IMR-90 (cell line): ENCODE measurements around the gene EPC1. TPM values are rescaled to one million over a fixed set of nuclear protein-coding genes. Genes with fewer than 3 reads are reported as not detected.

Experiments
- ATAC-seq: fragments of 200-7000 bp; cut with Tn5 transposase; 2 replicates; pipeline ENCODE4 v1.9.1; 2020; ENCODE audit warnings: low read depth, mild to moderate bottlenecking, moderate library complexity
- BruUV-seq: library from RNA; stranded (reverse); fragments of 400-500 nt; replicated peaks from 2 replicates; lab custom pipeline; 2021; lab: Mats Ljungman, UMichigan
- CTCF ChIA-PET: fragments of 300-600 bp; formaldehyde crosslinking; extraction: SDS; loops from one replicate; lab custom pipeline; 2021; ENCODE audit warnings: antibody characterized with exemption; lab: Yijun Ruan, JAX
- POLR2A ChIA-PET: fragments of 300-600 bp; sonication (Branson Sonifier 250); formaldehyde crosslinking; loops from one replicate; lab custom pipeline; 2022; ENCODE audit warnings: antibody characterized with exemption; ENCODE audit not compliant: unreplicated experiment; lab: Charles Lee
- DNase-seq: peaks from one replicate; pipeline ENCODE4 v3.0.0; 2013
- H2AFZ ChIP-seq: replicated peaks from 2 replicates; pipeline ENCODE3; 2013; ENCODE audit warnings: low read length, mild to moderate bottlenecking; ENCODE audit not compliant: poor library complexity
- H2AK5ac ChIP-seq: 2 replicates; pipeline ENCODE4 v1.6.1; 2013; ENCODE audit warnings: low read depth, low read length, inconsistent platforms
- H2AK9ac ChIP-seq: replicated peaks from 2 replicates; pipeline ENCODE3; 2013; ENCODE audit warnings: mild to moderate bottlenecking, low read depth, low read length, moderate library complexity; ENCODE audit not compliant: poor library complexity
- H2BK120ac ChIP-seq: 2 replicates; pipeline ENCODE4 v1.6.1; 2013; ENCODE audit warnings: low read depth, low read length, inconsistent platforms
- H2BK15ac ChIP-seq: 3 replicates; pipeline ENCODE4 v1.6.1; 2013; ENCODE audit warnings: low read depth, low read length, inconsistent platforms
- H2BK20ac ChIP-seq: 2 replicates; pipeline ENCODE4 v1.6.1; 2013; ENCODE audit warnings: low read depth, mild to moderate bottlenecking, inconsistent platforms, low read length, moderate library complexity
- H2BK5ac ChIP-seq: 2 replicates; pipeline ENCODE4 v1.6.1; 2013; ENCODE audit warnings: mild to moderate bottlenecking, low read depth, low read length, inconsistent platforms; ENCODE audit not compliant: poor library complexity, severe bottlenecking
- H3K14ac ChIP-seq: replicated peaks from 2 replicates; pipeline ENCODE4 v1.6.1; 2013; ENCODE audit warnings: low read depth, low read length, inconsistent platforms
- H3K18ac ChIP-seq: 2 replicates; pipeline ENCODE4 v1.6.1; 2013; ENCODE audit warnings: low read depth, low read length, control low read depth
- H3K23ac ChIP-seq: 2 replicates; pipeline ENCODE4 v1.6.1; 2013; ENCODE audit warnings: low read depth, low read length, inconsistent platforms
- H3K27ac ChIP-seq: 2 replicates; pipeline ENCODE4 v1.5.1; 2013; ENCODE audit warnings: mild to moderate bottlenecking, control low read depth, low read length; ENCODE audit not compliant: insufficient read depth
- H3K27me3 ChIP-seq: 2 replicates; pipeline ENCODE4 v1.6.1; 2013; ENCODE audit warnings: low read length; ENCODE audit not compliant: control insufficient read depth, insufficient read depth
- H3K36me3 ChIP-seq: 2 replicates; pipeline ENCODE4 v1.6.1; 2013; ENCODE audit warnings: low read length, mixed read lengths; ENCODE audit not compliant: control insufficient read depth, insufficient read depth
- H3K4ac ChIP-seq: 2 replicates; pipeline ENCODE4 v1.6.1; 2013; ENCODE audit warnings: low read depth, low read length, inconsistent platforms
- H3K4me1 ChIP-seq: 2 replicates; pipeline ENCODE4 v1.6.1; 2013; ENCODE audit warnings: low read length, mixed read lengths; ENCODE audit not compliant: control insufficient read depth, insufficient read depth
- H3K4me2 ChIP-seq: 2 replicates; pipeline ENCODE4 v1.6.1; 2013; ENCODE audit warnings: low read depth, mild to moderate bottlenecking, control low read depth, low read length, moderate library complexity
- H3K4me3 ChIP-seq: 2 replicates; pipeline ENCODE4 v1.5.1; 2013; ENCODE audit warnings: low read depth, mild to moderate bottlenecking, control low read depth, low read length, moderate library complexity; ENCODE audit not compliant: insufficient read depth
- H3K56ac ChIP-seq: 2 replicates; pipeline ENCODE4 v1.6.1; 2013; ENCODE audit warnings: low read length, inconsistent platforms; ENCODE audit not compliant: insufficient read depth; ENCODE audit errors: extremely low read depth
- H3K79me1 ChIP-seq, 2 experiments: 2 replicates each; pipeline ENCODE4 v1.6.1; 2013; ENCODE audit warnings: low read length in 2 of 2, inconsistent platforms in 1 of 2, low read depth in 1 of 2
- H3K9ac ChIP-seq: 2 replicates; pipeline ENCODE4 v1.6.1; 2013; ENCODE audit warnings: low read depth, low read length, control low read depth
- H3K9me1 ChIP-seq: 2 replicates; pipeline ENCODE4 v1.6.1; 2013; ENCODE audit warnings: low read length, inconsistent platforms; ENCODE audit not compliant: insufficient read depth
- H3K9me3 ChIP-seq: 2 replicates; pipeline ENCODE4 v1.6.1; 2013; ENCODE audit warnings: low read length; ENCODE audit not compliant: control insufficient read depth, insufficient read depth
- H4K20me1 ChIP-seq: 2 replicates; pipeline ENCODE4 v1.6.1; 2013; ENCODE audit warnings: low read length, inconsistent platforms; ENCODE audit not compliant: insufficient read depth
- H4K5ac ChIP-seq: 2 replicates; pipeline ENCODE4 v1.6.1; 2013; ENCODE audit warnings: mild to moderate bottlenecking, low read depth, low read length, control low read depth
- H4K8ac ChIP-seq, 2 experiments: 2 replicates each; pipeline ENCODE4 v1.6.1; 2013; ENCODE audit warnings: low read depth in 2 of 2, low read length in 2 of 2, control low read depth in 1 of 2, inconsistent platforms in 1 of 2
- H4K91ac ChIP-seq: 2 replicates; pipeline ENCODE4 v1.6.1; 2013; ENCODE audit warnings: low read depth, low read length, inconsistent platforms; ENCODE audit not compliant: insufficient read depth
- BHLHE40 ChIP-seq: fragments of 150-350 bp; IDR thresholded peaks from 2 replicates; pipeline ENCODE4 v1.6.1; 2016; ENCODE audit warnings: mild to moderate bottlenecking, low read depth, low read length
- CEBPB ChIP-seq: IDR thresholded peaks from 2 replicates; pipeline ENCODE4 v1.6.1; 2012; ENCODE audit warnings: low read depth, low read length, improper control_type of control experiment
- CTCF ChIP-seq: conservative IDR thresholded peaks from 2 replicates; pipeline ENCODE4 v1.5.1; 2012; ENCODE audit warnings: mild to moderate bottlenecking, low read depth, low read length, improper control_type of control experiment
- ELK1 ChIP-seq: fragments of 150-350 bp; IDR thresholded peaks from 2 replicates; pipeline ENCODE4 v1.6.1; 2016; ENCODE audit warnings: low read depth, mild to moderate bottlenecking, low read length, moderate library complexity, borderline replicate concordance
- MAZ ChIP-seq: IDR thresholded peaks from 2 replicates; pipeline ENCODE4 v1.6.1; 2012; ENCODE audit warnings: low read depth, mild to moderate bottlenecking, low read length, improper control_type of control experiment, moderate library complexity, borderline replicate concordance
- MXI1 ChIP-seq: IDR thresholded peaks from 2 replicates; pipeline ENCODE4 v1.6.1; 2012; ENCODE audit warnings: low read depth, mild to moderate bottlenecking, low read length, moderate library complexity, borderline replicate concordance
- RAD21 ChIP-seq: IDR thresholded peaks from 2 replicates; pipeline ENCODE4 v1.6.1; 2012; ENCODE audit warnings: low read length, improper control_type of control experiment
- RCOR1 ChIP-seq: IDR thresholded peaks from 2 replicates; pipeline ENCODE4 v1.6.1; 2012; ENCODE audit warnings: mild to moderate bottlenecking, low read length, improper control_type of control experiment; ENCODE audit not compliant: insufficient replicate concordance
- SMC3 ChIP-seq: fragments of 150-350 bp; IDR thresholded peaks from 2 replicates; pipeline ENCODE4 v1.6.1; 2016; ENCODE audit warnings: low read depth, mild to moderate bottlenecking, antibody characterized with exemption, low read length, moderate library complexity
- USF2 ChIP-seq: fragments of 150-350 bp; IDR thresholded peaks from 2 replicates; pipeline ENCODE4 v1.6.1; 2017; ENCODE audit warnings: mild to moderate bottlenecking, antibody characterized with exemption, low read length, low read depth
- WGBS, 2 experiments: methylation state at CpG; one replicate each; pipeline versions ENCODE4 v1.1.5 to v1.1.7; 2013; ENCODE audit warnings: missing lambda C conversion rate in 2 of 2; ENCODE audit not compliant: insufficient read length in 1 of 2; ENCODE audit errors: extremely low coverage in 2 of 2; 5-methylcytosine and 5-hydroxymethylcytosine counted together
- dilution Hi-C: fragments of 300-500 bp; cut with HindIII; formaldehyde crosslinking; loops from one replicate; pipeline ENCODE4 v1.14.3; 2018; ENCODE audit warnings: low sequenced_read_pairs; ENCODE audit not compliant: unreplicated experiment
- in situ Hi-C: fragments of 300-500 bp; cut with MboI; formaldehyde crosslinking; loops from 3 replicates; pipeline ENCODE4 v1.14.3; 2019; ENCODE audit warnings: low sequenced_read_pairs, inconsistent platforms, mixed read lengths
- intact Hi-C: fragments of 100-400 bp; cut with micrococcal nuclease; formaldehyde crosslinking; loops from 2 replicates; pipeline ENCODE4 v1.10.0; 2022
- polyA plus RNA-seq, 3 experiments: library from polyadenylated mRNA; depleted of rRNA; stranded (reverse); fragments of >200 nt; gene quantifications; 2 replicates each; pipeline ENCODE4 v1.2.3, GENCODE V29; 2012; ENCODE audit warnings: low replicate concordance in 1 of 3
- total RNA-seq: library from RNA; depleted of rRNA; stranded (reverse); fragments of >200 nt; gene quantifications from 2 replicates; pipeline ENCODE4 v1.2.3, GENCODE V29; 2012

EPC1 gene
- total and polyA plus RNA-seq, 2 of the 4 experiments (the other 2 are of a cell fraction): 21.9 to 23.5 TPM

GRCh38 chr10:32346134-32346550 lies 816 bp downstream of the EPC1 start:
- no TSS peak for BruUV-seq
- intact Hi-C loops (loop anchor here (1.0 to 10.0 kb wide), 5 partner anchors 74 to 659 kb away; no protein-coding TSS in a partner anchor), dilution Hi-C loops (no loop called here), in situ Hi-C loops (no loop called here)
- ChIA-PET CTCF (interaction anchor here (0.6 to 1.8 kb wide), 11 partner anchors 8 to 663 kb away, joined by 3 to 9 read pairs (median 3); no protein-coding TSS in a partner anchor), POLR2A (no interaction called here)
- Histone ChIP-seq H4K20me1 (peaks cover 43% of the 10 kb centered on the region), H2AK5ac (peak overlapping the region; percentile 100; the same call in 1 of the 2 replicates), H4K91ac (peak overlapping the region; percentile 100; the same call in 1 of the 2 replicates), H4K5ac (no peak overlapping the region; the same call in 1 of the 2 replicates), H3K23ac (peak overlapping the region; percentile 70; the same call in 1 of the 2 replicates), H3K9me3 (no peaks in the 10 kb centered on the region), H3K4me2 (peak overlapping the region; percentile 95), H3K4me1 (no peaks in the 10 kb centered on the region; the same call in 1 of the 2 replicates), H2BK120ac (0 out of 2 replicates have a peak overlapping the region, but pooled peaks have one; percentile 8), H4K8ac (peak overlapping the region; percentile 100; a peak in 2 of 4 replicates), H2BK5ac (peak overlapping the region; percentile 99), H2AK9ac (peak overlapping the region; percentile 99), H3K14ac (peak overlapping the region; percentile 98), H3K9me1 (no peaks in the 10 kb centered on the region; the same call in 1 of the 2 replicates), H3K18ac (peak overlapping the region; percentile 39; the same call in 1 of the 2 replicates), H2BK20ac (no peak overlapping the region), H3K79me1 (peaks cover 17 to 41% of the 10 kb centered on the region in 2 experiments; a peak in 3 of 4 replicates), H3K56ac (peak overlapping the region; percentile 100), H3K4me3 (peak overlapping the region; percentile 90), H3K4ac (peak overlapping the region; percentile 98), H2AFZ (peak overlapping the region; percentile 96), H3K27ac (peak overlapping the region; percentile 99), H3K9ac (peak overlapping the region; percentile 100), H3K27me3 (no peaks in the 10 kb centered on the region), H2BK15ac (no peak overlapping the region), H3K36me3 (no peaks in the 10 kb centered on the region)
- ATAC-seq (peak; percentile 94), DNase-seq (peak; percentile 94)
- 0% methylated on average over 15 of the region's 30 CpGs; no CpG with 5 or more reads in 1 of the 2 experiments for WGBS, 2 experiments
- TF ChIP-seq RCOR1 (no peak), BHLHE40 (peak; percentile 86), CEBPB (peak; percentile 90), MXI1 (peak; percentile 100), SMC3 (peak; percentile 71), MAZ (peak; percentile 66; the same call in 1 of the 2 replicates), RAD21 (peak; percentile 92), USF2 (peak; percentile 95), ELK1 (no peak), CTCF (peak; percentile 99)
